MM.1S (cell line): ENCODE results near the gene DHRSX.

Experiments
- DNase-seq: peaks from one replicate; pipeline ENCODE4 v3.0.0-alpha.2; 2015
- H2AFZ ChIP-seq: fragments of 300-600 bp; sonication (generic); 2 replicates; pipeline ENCODE4 v1.6.0; 2016; ENCODE audit warnings: antibody characterized with exemption, low read length
- H3F3A ChIP-seq: fragments of 300-600 bp; sonication (generic); 2 replicates; pipeline ENCODE4 v1.6.1; 2016; ENCODE audit warnings: mild to moderate bottlenecking, antibody characterized with exemption, low read length, moderate library complexity, mixed read lengths; ENCODE audit not compliant: insufficient read depth
- H3K27ac ChIP-seq: fragments of 300-600 bp; sonication (generic); 2 replicates; pipeline ENCODE4 v1.5.1; 2016; ENCODE audit warnings: mild to moderate bottlenecking, low read length
- H3K27me3 ChIP-seq: fragments of 300-600 bp; sonication (generic); replicated peaks from 2 replicates; pipeline ENCODE4 v1.6.0; 2016; ENCODE audit warnings: low read length; ENCODE audit not compliant: insufficient read depth
- H3K36me3 ChIP-seq: fragments of 300-600 bp; sonication (generic); replicated peaks from 2 replicates; pipeline ENCODE4 v1.6.1; 2016; ENCODE audit warnings: mild to moderate bottlenecking, low read length, mixed read lengths; ENCODE audit not compliant: insufficient read depth
- H3K4me1 ChIP-seq: fragments of 300-600 bp; sonication (generic); 2 replicates; pipeline ENCODE4 v1.6.1; 2016; ENCODE audit warnings: low read length, mixed read lengths
- H3K4me2 ChIP-seq: fragments of 300-600 bp; sonication (generic); 2 replicates; pipeline ENCODE4 v1.6.0; 2016; ENCODE audit warnings: low read depth, low read length
- H3K4me3 ChIP-seq: fragments of 300-600 bp; sonication (generic); 2 replicates; pipeline ENCODE4 v1.5.1; 2016; ENCODE audit warnings: low read length, mixed read lengths
- H3K79me2 ChIP-seq: fragments of 300-600 bp; sonication (generic); 2 replicates; pipeline ENCODE4 v1.6.1; 2016; ENCODE audit warnings: mixed run types, low read length, mixed read lengths
- H3K9ac ChIP-seq: fragments of 300-600 bp; sonication (generic); 2 replicates; pipeline ENCODE4 v1.6.1; 2016; ENCODE audit warnings: low read length, mixed read lengths
- H3K9me2 ChIP-seq: fragments of 300-600 bp; sonication (generic); replicated peaks from 2 replicates; pipeline ENCODE4 v1.6.1; 2016; ENCODE audit warnings: mild to moderate bottlenecking, low read length, mixed read lengths; ENCODE audit not compliant: insufficient read depth
- H3K9me3 ChIP-seq: fragments of 300-600 bp; sonication (generic); replicated peaks from 2 replicates; pipeline ENCODE4 v1.6.1; 2016; ENCODE audit warnings: mild to moderate bottlenecking, low read length, mixed read lengths; ENCODE audit not compliant: insufficient read depth
- H4K20me1 ChIP-seq: fragments of 300-600 bp; sonication (generic); 2 replicates; pipeline ENCODE4 v1.6.1; 2016; ENCODE audit warnings: mild to moderate bottlenecking, low read length, moderate library complexity, mixed read lengths; ENCODE audit not compliant: insufficient read depth
- EZH2 ChIP-seq: fragments of 300-600 bp; sonication (generic); optimal IDR thresholded peaks from 2 replicates; pipeline ENCODE3; 2017; ENCODE audit warnings: low read depth, mild to moderate bottlenecking, antibody characterized with exemption, low read length, mixed read lengths
- EZH2phosphoT487 ChIP-seq: fragments of 300-600 bp; sonication (generic); IDR thresholded peaks from 2 replicates; pipeline ENCODE4 v1.6.1; 2018; ENCODE audit warnings: antibody characterized with exemption, low read length
- TF ChIP-seq, protein P1 (sequence below): fragments of 300-600 bp; sonication (generic); IDR thresholded peaks from 2 replicates; pipeline ENCODE4 v1.5.1; 2016; ENCODE audit warnings: antibody characterized with exemption, low read length, mixed read lengths

The DHRSX gene

GRCh38 chrX:2184089-2184488, 316.7 kb downstream of the DHRSX start:
- no peak for DNase-seq
- Histone ChIP-seq H3K4me2 (no peak overlapping the region), H3F3A (no peaks in the 10 kb centered on the region), H3K9me3 (no peaks in the 10 kb centered on the region), H3K27ac (no peak overlapping the region), H3K79me2 (no peaks in the 10 kb centered on the region), H4K20me1 (no peaks in the 10 kb centered on the region), H2AFZ (no peak overlapping the region), H3K4me1 (no peaks in the 10 kb centered on the region), H3K9ac (no peak overlapping the region), H3K27me3 (no peaks in the 10 kb centered on the region), H3K9me2 (no peaks in the 10 kb centered on the region), H3K36me3 (no peaks in the 10 kb centered on the region), H3K4me3 (no peak overlapping the region)
- no peak for TF ChIP-seq EZH2
- TF ChIP-seq, protein P1, sequence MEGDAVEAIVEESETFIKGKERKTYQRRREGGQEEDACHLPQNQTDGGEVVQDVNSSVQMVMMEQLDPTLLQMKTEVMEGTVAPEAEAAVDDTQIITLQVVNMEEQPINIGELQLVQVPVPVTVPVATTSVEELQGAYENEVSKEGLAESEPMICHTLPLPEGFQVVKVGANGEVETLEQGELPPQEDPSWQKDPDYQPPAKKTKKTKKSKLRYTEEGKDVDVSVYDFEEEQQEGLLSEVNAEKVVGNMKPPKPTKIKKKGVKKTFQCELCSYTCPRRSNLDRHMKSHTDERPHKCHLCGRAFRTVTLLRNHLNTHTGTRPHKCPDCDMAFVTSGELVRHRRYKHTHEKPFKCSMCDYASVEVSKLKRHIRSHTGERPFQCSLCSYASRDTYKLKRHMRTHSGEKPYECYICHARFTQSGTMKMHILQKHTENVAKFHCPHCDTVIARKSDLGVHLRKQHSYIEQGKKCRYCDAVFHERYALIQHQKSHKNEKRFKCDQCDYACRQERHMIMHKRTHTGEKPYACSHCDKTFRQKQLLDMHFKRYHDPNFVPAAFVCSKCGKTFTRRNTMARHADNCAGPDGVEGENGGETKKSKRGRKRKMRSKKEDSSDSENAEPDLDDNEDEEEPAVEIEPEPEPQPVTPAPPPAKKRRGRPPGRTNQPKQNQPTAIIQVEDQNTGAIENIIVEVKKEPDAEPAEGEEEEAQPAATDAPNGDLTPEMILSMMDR, result no peak
- no peak for TF ChIP-seq EZH2phosphoT487

GRCh38 chrX:2183193-2183725, 317.5 kb downstream of the DHRSX start:
- Histone ChIP-seq H3K4me1 (no peaks in the 10 kb centered on the region), H3K27me3 (no peaks in the 10 kb centered on the region), H3K4me3 (no peak overlapping the region), H3K9ac (no peak overlapping the region), H3K27ac (no peak overlapping the region), H3F3A (no peaks in the 10 kb centered on the region), H3K79me2 (no peaks in the 10 kb centered on the region), H3K9me2 (no peaks in the 10 kb centered on the region), H3K36me3 (no peaks in the 10 kb centered on the region), H4K20me1 (no peaks in the 10 kb centered on the region), H3K9me3 (no peaks in the 10 kb centered on the region), H2AFZ (no peak overlapping the region), H3K4me2 (no peak overlapping the region)
- TF ChIP-seq EZH2phosphoT487, result no peak
- no peak for DNase-seq

GRCh38 chrX:2177541-2177940, 323.2 kb downstream of the DHRSX start:
- H3K4me1 ChIP-seq, result no peaks in the 10 kb centered on the region
- H3K36me3 ChIP-seq, result no peaks in the 10 kb centered on the region
- no peak overlapping the region for H3K27ac ChIP-seq
- H3K9me2 ChIP-seq, result no peaks in the 10 kb centered on the region
- DNase-seq, result no peak
- H3K4me3 ChIP-seq, result no peak overlapping the region
- H3K79me2 ChIP-seq, result no peaks in the 10 kb centered on the region
- H3K9me3 ChIP-seq, result no peaks in the 10 kb centered on the region
- no peak overlapping the region for H3K9ac ChIP-seq
- no peaks in the 10 kb centered on the region for H3F3A ChIP-seq
- H3K4me2 ChIP-seq, result no peak overlapping the region
- no peak overlapping the region for H2AFZ ChIP-seq
- no peaks in the 10 kb centered on the region for H3K27me3 ChIP-seq
- TF ChIP-seq, protein P1, result no peak
- no peak for TF ChIP-seq EZH2
- TF ChIP-seq EZH2phosphoT487, result no peak
- no peaks in the 10 kb centered on the region for H4K20me1 ChIP-seq

DNA sequence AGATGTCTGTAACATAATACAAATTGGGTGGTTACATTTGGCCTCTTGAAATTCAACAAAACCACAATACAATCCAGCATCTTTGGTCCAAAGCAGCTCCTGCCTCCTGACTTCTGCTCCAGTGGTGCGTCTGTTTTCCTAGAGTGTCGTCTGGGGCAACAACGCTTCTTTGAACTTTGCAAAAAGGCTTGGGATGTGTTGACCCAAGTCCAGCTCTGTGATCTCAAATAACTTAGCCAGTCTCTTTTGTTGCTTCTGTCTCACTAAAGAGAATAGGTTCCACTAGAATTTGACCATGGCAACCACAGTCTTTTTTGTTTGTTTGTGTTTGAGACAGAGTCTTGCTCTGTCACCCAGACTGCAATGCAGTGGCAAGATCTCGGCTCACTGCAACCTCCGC, 324.0 kb downstream of the DHRSX start:
- Histone ChIP-seq H3K79me2 (no peaks in the 10 kb centered on the region), H3K4me2 (no peak overlapping the region), H2AFZ (no peak overlapping the region), H3K4me1 (no peaks in the 10 kb centered on the region), H4K20me1 (no peaks in the 10 kb centered on the region), H3K4me3 (no peak overlapping the region), H3K27me3 (no peaks in the 10 kb centered on the region), H3K9me3 (no peaks in the 10 kb centered on the region), H3K36me3 (no peaks in the 10 kb centered on the region), H3K9me2 (no peaks in the 10 kb centered on the region), H3K9ac (no peak overlapping the region), H3F3A (no peaks in the 10 kb centered on the region), H3K27ac (no peak overlapping the region)
- DNase-seq, result no peak
- no peak for TF ChIP-seq EZH2phosphoT487
